Type B pancreatic cell (in vitro differentiated cells): ENCODE results near the gene AMDHD1. TPM values are rescaled to one million over a fixed set of nuclear protein-coding genes. Genes with fewer than 3 reads are reported as not detected.

ENCODE experiments used
- DNase-seq: peaks from one replicate; pipeline ENCODE4 v3.0.0; 2021; ENCODE audit warnings: mixed read lengths; ENCODE audit not compliant: unreplicated experiment; ENCODE audit errors: extremely low spot score
- H3K27ac Mint-ChIP-seq: 2 replicates; pipeline ENCODE4 v1.8.0; 2021; ENCODE audit warnings: mild to moderate bottlenecking, mixed read lengths
- H3K27me3 Mint-ChIP-seq: 2 replicates; pipeline ENCODE4 v1.8.0; 2021; ENCODE audit warnings: mixed read lengths
- H3K36me3 Mint-ChIP-seq: 2 replicates; pipeline ENCODE4 v1.8.0; 2021; ENCODE audit warnings: mixed read lengths
- H3K4me1 Mint-ChIP-seq: one replicate; pipeline ENCODE4 v1.8.0; 2021; ENCODE audit warnings: mixed read lengths; ENCODE audit not compliant: unreplicated experiment
- H3K4me3 Mint-ChIP-seq: 2 replicates; pipeline ENCODE4 v1.8.0; 2021; ENCODE audit warnings: mild to moderate bottlenecking, mixed read lengths
- H3K9me3 Mint-ChIP-seq: 2 replicates; pipeline ENCODE4 v1.8.0; 2021; ENCODE audit warnings: mixed read lengths
- total RNA-seq: library from RNA; stranded (reverse); gene quantifications from 2 replicates; pipeline ENCODE4 v1.2.1, GENCODE V29; 2021; ENCODE audit warnings: low replicate concordance
- TF ChIP-seq, protein P1 (sequence below): fragments of 200-600 bp; sonication (generic); conservative IDR thresholded peaks from 2 replicates; pipeline ENCODE4 v1.5.0; 2021; ENCODE audit warnings: antibody characterized with exemption, mild to moderate bottlenecking

Gene AMDHD1
- total RNA-seq, 1 donor from 2014 or later = 1.0 TPM

GRCh38 chr12:95989504-95990123 lies 46.5 kb downstream of the AMDHD1 start:
- TF ChIP-seq, protein P1, sequence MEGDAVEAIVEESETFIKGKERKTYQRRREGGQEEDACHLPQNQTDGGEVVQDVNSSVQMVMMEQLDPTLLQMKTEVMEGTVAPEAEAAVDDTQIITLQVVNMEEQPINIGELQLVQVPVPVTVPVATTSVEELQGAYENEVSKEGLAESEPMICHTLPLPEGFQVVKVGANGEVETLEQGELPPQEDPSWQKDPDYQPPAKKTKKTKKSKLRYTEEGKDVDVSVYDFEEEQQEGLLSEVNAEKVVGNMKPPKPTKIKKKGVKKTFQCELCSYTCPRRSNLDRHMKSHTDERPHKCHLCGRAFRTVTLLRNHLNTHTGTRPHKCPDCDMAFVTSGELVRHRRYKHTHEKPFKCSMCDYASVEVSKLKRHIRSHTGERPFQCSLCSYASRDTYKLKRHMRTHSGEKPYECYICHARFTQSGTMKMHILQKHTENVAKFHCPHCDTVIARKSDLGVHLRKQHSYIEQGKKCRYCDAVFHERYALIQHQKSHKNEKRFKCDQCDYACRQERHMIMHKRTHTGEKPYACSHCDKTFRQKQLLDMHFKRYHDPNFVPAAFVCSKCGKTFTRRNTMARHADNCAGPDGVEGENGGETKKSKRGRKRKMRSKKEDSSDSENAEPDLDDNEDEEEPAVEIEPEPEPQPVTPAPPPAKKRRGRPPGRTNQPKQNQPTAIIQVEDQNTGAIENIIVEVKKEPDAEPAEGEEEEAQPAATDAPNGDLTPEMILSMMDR = no peak
- peaks cover 8% of the 10 kb centered on the region for H3K27me3 Mint-ChIP-seq
- no peak for DNase-seq
- no peaks in the 10 kb centered on the region for H3K9me3 Mint-ChIP-seq
- peaks cover 19% of the 10 kb centered on the region for H3K4me1 Mint-ChIP-seq
- no peak overlapping the region for H3K27ac Mint-ChIP-seq
- H3K36me3 Mint-ChIP-seq = no peaks in the 10 kb centered on the region
- H3K4me3 Mint-ChIP-seq = no peak overlapping the region

- peaks cover 8% of the 10 kb centered on the region for H3K27me3 Mint-ChIP-seq
- TF ChIP-seq, protein P1 = no peak
- no peak overlapping the region for H3K27ac Mint-ChIP-seq
- no peak for DNase-seq
- H3K4me1 Mint-ChIP-seq = peaks cover 19% of the 10 kb centered on the region
- no peaks in the 10 kb centered on the region for H3K36me3 Mint-ChIP-seq
- H3K9me3 Mint-ChIP-seq = no peaks in the 10 kb centered on the region
- no peak overlapping the region for H3K4me3 Mint-ChIP-seq
Measured at GRCh38 chr12:95990136-95990535, 47.0 kb downstream of the AMDHD1 start.

GRCh38 chr12:95993907-95994306 lies 50.8 kb downstream of the AMDHD1 start:
- H3K27ac Mint-ChIP-seq = no peak overlapping the region
- peaks cover 2% of the 10 kb centered on the region for H3K4me1 Mint-ChIP-seq
- H3K9me3 Mint-ChIP-seq = no peaks in the 10 kb centered on the region
- TF ChIP-seq, protein P1 = no peak
- DNase-seq = no peak
- no peaks in the 10 kb centered on the region for H3K36me3 Mint-ChIP-seq
- H3K4me3 Mint-ChIP-seq = no peak overlapping the region
- H3K27me3 Mint-ChIP-seq = peaks cover 8% of the 10 kb centered on the region

- Mint-ChIP-seq H3K27me3 (peaks cover 8% of the 10 kb centered on the region), H3K27ac (no peak overlapping the region), H3K4me1 (no peaks in the 10 kb centered on the region), H3K4me3 (no peak overlapping the region), H3K9me3 (no peaks in the 10 kb centered on the region), H3K36me3 (no peaks in the 10 kb centered on the region)
- no peak for DNase-seq
- TF ChIP-seq, protein P1 = no peak
Measured at GRCh38 chr12:95994476-95994875, 51.3 kb downstream of the AMDHD1 start.

DNA sequence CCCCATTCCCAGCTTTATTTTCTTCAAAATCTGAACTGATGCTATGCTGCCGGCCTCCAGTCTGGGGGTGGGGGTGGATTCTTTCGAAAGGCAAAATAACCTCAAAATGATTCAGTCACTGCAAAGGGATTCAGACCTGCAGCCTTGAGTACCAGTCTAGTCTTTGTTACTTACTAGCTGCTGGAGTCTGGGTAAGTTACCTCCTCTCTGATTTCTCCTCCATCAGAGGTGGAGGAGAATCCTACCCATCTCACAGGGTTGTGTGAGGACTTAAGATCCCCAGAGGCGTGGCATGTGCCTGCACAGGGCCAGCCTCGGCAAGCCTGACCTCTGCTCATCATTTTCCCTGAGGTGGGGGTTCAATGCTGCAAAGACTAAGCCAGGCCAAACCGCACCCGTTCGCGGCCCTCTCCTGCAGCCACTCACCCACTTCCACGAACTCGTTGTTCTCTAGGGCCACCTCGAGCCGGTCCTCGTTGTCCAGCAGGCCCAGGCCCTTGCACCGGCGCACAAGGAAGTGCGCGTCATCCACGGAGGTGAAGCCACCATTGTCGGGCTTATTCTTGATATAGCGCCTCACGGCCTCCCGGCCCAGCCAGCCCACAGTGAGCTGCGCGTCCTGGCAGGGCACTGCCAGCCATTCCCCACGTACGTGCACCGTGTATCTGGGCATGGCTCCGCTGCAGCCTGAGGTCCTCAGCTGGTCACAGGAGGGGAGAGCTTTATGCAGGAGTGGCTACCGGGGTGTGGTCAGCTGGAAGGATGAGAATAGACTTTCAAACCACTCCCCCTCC lies 52.3 kb downstream of the AMDHD1 start:
- no peaks in the 10 kb centered on the region for H3K9me3 Mint-ChIP-seq
- H3K27me3 Mint-ChIP-seq = peaks cover 8% of the 10 kb centered on the region
- H3K36me3 Mint-ChIP-seq = peaks cover 3% of the 10 kb centered on the region
- H3K27ac Mint-ChIP-seq = no peak overlapping the region
- no peak for DNase-seq
- no peak overlapping the region for H3K4me3 Mint-ChIP-seq
- H3K4me1 Mint-ChIP-seq = no peaks in the 10 kb centered on the region
- TF ChIP-seq, protein P1 = no peak
